IMR-90 (cell line): ENCODE data around the gene DYDC1. TPM values are rescaled to one million over a fixed set of nuclear protein-coding genes. Genes with fewer than 3 reads are reported as not detected.

Experiments
- ATAC-seq: fragments of 200-7000 bp; cut with Tn5 transposase; 2 replicates; pipeline ENCODE4 v1.9.1; 2020; ENCODE audit warnings: low read depth, mild to moderate bottlenecking, moderate library complexity
- BruUV-seq: library from RNA; stranded (reverse); fragments of 400-500 nt; replicated peaks from 2 replicates; lab custom pipeline; 2021; lab: Mats Ljungman, UMichigan
- CTCF ChIA-PET: fragments of 300-600 bp; formaldehyde crosslinking; extraction: SDS; loops from one replicate; lab custom pipeline; 2021; ENCODE audit warnings: antibody characterized with exemption; lab: Yijun Ruan, JAX
- POLR2A ChIA-PET: fragments of 300-600 bp; sonication (Branson Sonifier 250); formaldehyde crosslinking; loops from one replicate; lab custom pipeline; 2022; ENCODE audit warnings: antibody characterized with exemption; ENCODE audit not compliant: unreplicated experiment; lab: Charles Lee
- DNase-seq: peaks from one replicate; pipeline ENCODE4 v3.0.0; 2013
- H2AFZ ChIP-seq: replicated peaks from 2 replicates; pipeline ENCODE3; 2013; ENCODE audit warnings: low read length, mild to moderate bottlenecking; ENCODE audit not compliant: poor library complexity
- H2AK5ac ChIP-seq: 2 replicates; pipeline ENCODE4 v1.6.1; 2013; ENCODE audit warnings: low read depth, low read length, inconsistent platforms
- H2AK9ac ChIP-seq: replicated peaks from 2 replicates; pipeline ENCODE3; 2013; ENCODE audit warnings: mild to moderate bottlenecking, low read depth, low read length, moderate library complexity; ENCODE audit not compliant: poor library complexity
- H2BK120ac ChIP-seq: 2 replicates; pipeline ENCODE4 v1.6.1; 2013; ENCODE audit warnings: low read depth, low read length, inconsistent platforms
- H2BK15ac ChIP-seq: 3 replicates; pipeline ENCODE4 v1.6.1; 2013; ENCODE audit warnings: low read depth, low read length, inconsistent platforms
- H2BK20ac ChIP-seq: 2 replicates; pipeline ENCODE4 v1.6.1; 2013; ENCODE audit warnings: low read depth, mild to moderate bottlenecking, inconsistent platforms, low read length, moderate library complexity
- H2BK5ac ChIP-seq: 2 replicates; pipeline ENCODE4 v1.6.1; 2013; ENCODE audit warnings: mild to moderate bottlenecking, low read depth, low read length, inconsistent platforms; ENCODE audit not compliant: poor library complexity, severe bottlenecking
- H3K14ac ChIP-seq: replicated peaks from 2 replicates; pipeline ENCODE4 v1.6.1; 2013; ENCODE audit warnings: low read depth, low read length, inconsistent platforms
- H3K18ac ChIP-seq: 2 replicates; pipeline ENCODE4 v1.6.1; 2013; ENCODE audit warnings: low read depth, low read length, control low read depth
- H3K23ac ChIP-seq: 2 replicates; pipeline ENCODE4 v1.6.1; 2013; ENCODE audit warnings: low read depth, low read length, inconsistent platforms
- H3K27ac ChIP-seq: 2 replicates; pipeline ENCODE4 v1.5.1; 2013; ENCODE audit warnings: mild to moderate bottlenecking, control low read depth, low read length; ENCODE audit not compliant: insufficient read depth
- H3K27me3 ChIP-seq: 2 replicates; pipeline ENCODE4 v1.6.1; 2013; ENCODE audit warnings: low read length; ENCODE audit not compliant: control insufficient read depth, insufficient read depth
- H3K36me3 ChIP-seq: 2 replicates; pipeline ENCODE4 v1.6.1; 2013; ENCODE audit warnings: low read length, mixed read lengths; ENCODE audit not compliant: control insufficient read depth, insufficient read depth
- H3K4ac ChIP-seq: 2 replicates; pipeline ENCODE4 v1.6.1; 2013; ENCODE audit warnings: low read depth, low read length, inconsistent platforms
- H3K4me1 ChIP-seq: 2 replicates; pipeline ENCODE4 v1.6.1; 2013; ENCODE audit warnings: low read length, mixed read lengths; ENCODE audit not compliant: control insufficient read depth, insufficient read depth
- H3K4me2 ChIP-seq: 2 replicates; pipeline ENCODE4 v1.6.1; 2013; ENCODE audit warnings: low read depth, mild to moderate bottlenecking, control low read depth, low read length, moderate library complexity
- H3K4me3 ChIP-seq: 2 replicates; pipeline ENCODE4 v1.5.1; 2013; ENCODE audit warnings: low read depth, mild to moderate bottlenecking, control low read depth, low read length, moderate library complexity; ENCODE audit not compliant: insufficient read depth
- H3K56ac ChIP-seq: 2 replicates; pipeline ENCODE4 v1.6.1; 2013; ENCODE audit warnings: low read length, inconsistent platforms; ENCODE audit not compliant: insufficient read depth; ENCODE audit errors: extremely low read depth
- H3K79me1 ChIP-seq, 2 experiments: 2 replicates each; pipeline ENCODE4 v1.6.1; 2013; ENCODE audit warnings: low read length in 2 of 2, inconsistent platforms in 1 of 2, low read depth in 1 of 2
- H3K9ac ChIP-seq: 2 replicates; pipeline ENCODE4 v1.6.1; 2013; ENCODE audit warnings: low read depth, low read length, control low read depth
- H3K9me1 ChIP-seq: 2 replicates; pipeline ENCODE4 v1.6.1; 2013; ENCODE audit warnings: low read length, inconsistent platforms; ENCODE audit not compliant: insufficient read depth
- H3K9me3 ChIP-seq: 2 replicates; pipeline ENCODE4 v1.6.1; 2013; ENCODE audit warnings: low read length; ENCODE audit not compliant: control insufficient read depth, insufficient read depth
- H4K20me1 ChIP-seq: 2 replicates; pipeline ENCODE4 v1.6.1; 2013; ENCODE audit warnings: low read length, inconsistent platforms; ENCODE audit not compliant: insufficient read depth
- H4K5ac ChIP-seq: 2 replicates; pipeline ENCODE4 v1.6.1; 2013; ENCODE audit warnings: mild to moderate bottlenecking, low read depth, low read length, control low read depth
- H4K8ac ChIP-seq, 2 experiments: 2 replicates each; pipeline ENCODE4 v1.6.1; 2013; ENCODE audit warnings: low read depth in 2 of 2, low read length in 2 of 2, control low read depth in 1 of 2, inconsistent platforms in 1 of 2
- H4K91ac ChIP-seq: 2 replicates; pipeline ENCODE4 v1.6.1; 2013; ENCODE audit warnings: low read depth, low read length, inconsistent platforms; ENCODE audit not compliant: insufficient read depth
- BHLHE40 ChIP-seq: fragments of 150-350 bp; IDR thresholded peaks from 2 replicates; pipeline ENCODE4 v1.6.1; 2016; ENCODE audit warnings: mild to moderate bottlenecking, low read depth, low read length
- CEBPB ChIP-seq: IDR thresholded peaks from 2 replicates; pipeline ENCODE4 v1.6.1; 2012; ENCODE audit warnings: low read depth, low read length, improper control_type of control experiment
- CHD1 ChIP-seq: IDR thresholded peaks from 2 replicates; pipeline ENCODE4 v1.6.1; 2012; ENCODE audit warnings: low read depth, low read length, improper control_type of control experiment
- ELK1 ChIP-seq: fragments of 150-350 bp; IDR thresholded peaks from 2 replicates; pipeline ENCODE4 v1.6.1; 2016; ENCODE audit warnings: low read depth, mild to moderate bottlenecking, low read length, moderate library complexity, borderline replicate concordance
- FOS ChIP-seq: fragments of 150-350 bp; IDR thresholded peaks from 2 replicates; pipeline ENCODE4 v1.6.1; 2016; ENCODE audit warnings: low read depth, low read length
- MAFK ChIP-seq: IDR thresholded peaks from 2 replicates; pipeline ENCODE4 v1.6.1; 2012; ENCODE audit warnings: low read depth, low read length, improper control_type of control experiment
- MAZ ChIP-seq: IDR thresholded peaks from 2 replicates; pipeline ENCODE4 v1.6.1; 2012; ENCODE audit warnings: low read depth, mild to moderate bottlenecking, low read length, improper control_type of control experiment, moderate library complexity, borderline replicate concordance
- MXI1 ChIP-seq: IDR thresholded peaks from 2 replicates; pipeline ENCODE4 v1.6.1; 2012; ENCODE audit warnings: low read depth, mild to moderate bottlenecking, low read length, moderate library complexity, borderline replicate concordance
- NFE2L2 ChIP-seq: fragments of 150-350 bp; IDR thresholded peaks from 2 replicates; pipeline ENCODE4 v1.6.1; 2016; ENCODE audit warnings: low read depth, mild to moderate bottlenecking, low read length
- POLR2A ChIP-seq: IDR thresholded peaks from 2 replicates; pipeline ENCODE4 v1.6.1; 2012; ENCODE audit warnings: mild to moderate bottlenecking, low read depth, low read length
- RAD21 ChIP-seq: IDR thresholded peaks from 2 replicates; pipeline ENCODE4 v1.6.1; 2012; ENCODE audit warnings: low read length, improper control_type of control experiment
- RCOR1 ChIP-seq: IDR thresholded peaks from 2 replicates; pipeline ENCODE4 v1.6.1; 2012; ENCODE audit warnings: mild to moderate bottlenecking, low read length, improper control_type of control experiment; ENCODE audit not compliant: insufficient replicate concordance
- RFX5 ChIP-seq: IDR thresholded peaks from 2 replicates; pipeline ENCODE4 v1.8.0; 2012; ENCODE audit warnings: low read depth, mild to moderate bottlenecking, low read length, moderate library complexity
- SMC3 ChIP-seq: fragments of 150-350 bp; IDR thresholded peaks from 2 replicates; pipeline ENCODE4 v1.6.1; 2016; ENCODE audit warnings: low read depth, mild to moderate bottlenecking, antibody characterized with exemption, low read length, moderate library complexity
- USF2 ChIP-seq: fragments of 150-350 bp; IDR thresholded peaks from 2 replicates; pipeline ENCODE4 v1.6.1; 2017; ENCODE audit warnings: mild to moderate bottlenecking, antibody characterized with exemption, low read length, low read depth
- WGBS, 2 experiments: methylation state at CpG; one replicate each; pipeline versions ENCODE4 v1.1.5 to v1.1.7; 2013; ENCODE audit warnings: missing lambda C conversion rate in 2 of 2; ENCODE audit not compliant: insufficient read length in 1 of 2; ENCODE audit errors: extremely low coverage in 2 of 2; 5-methylcytosine and 5-hydroxymethylcytosine counted together
- dilution Hi-C: fragments of 300-500 bp; cut with HindIII; formaldehyde crosslinking; loops from one replicate; pipeline ENCODE4 v1.14.3; 2018; ENCODE audit warnings: low sequenced_read_pairs; ENCODE audit not compliant: unreplicated experiment
- in situ Hi-C: fragments of 300-500 bp; cut with MboI; formaldehyde crosslinking; loops from 3 replicates; pipeline ENCODE4 v1.14.3; 2019; ENCODE audit warnings: low sequenced_read_pairs, inconsistent platforms, mixed read lengths
- intact Hi-C: fragments of 100-400 bp; cut with micrococcal nuclease; formaldehyde crosslinking; loops from 2 replicates; pipeline ENCODE4 v1.10.0; 2022
- polyA plus RNA-seq, 3 experiments: library from polyadenylated mRNA; depleted of rRNA; stranded (reverse); fragments of >200 nt; gene quantifications; 2 replicates each; pipeline ENCODE4 v1.2.3, GENCODE V29; 2012; ENCODE audit warnings: low replicate concordance in 1 of 3
- total RNA-seq: library from RNA; depleted of rRNA; stranded (reverse); fragments of >200 nt; gene quantifications from 2 replicates; pipeline ENCODE4 v1.2.3, GENCODE V29; 2012
- TF ChIP-seq, protein P1 (sequence below): conservative IDR thresholded peaks from 2 replicates; pipeline ENCODE4 v1.5.1; 2012; ENCODE audit warnings: mild to moderate bottlenecking, low read depth, low read length, improper control_type of control experiment

The DYDC1 gene
- total and polyA plus RNA-seq, 2 of the 4 experiments (the other 2 are of a cell fraction) = not detected

DNA sequence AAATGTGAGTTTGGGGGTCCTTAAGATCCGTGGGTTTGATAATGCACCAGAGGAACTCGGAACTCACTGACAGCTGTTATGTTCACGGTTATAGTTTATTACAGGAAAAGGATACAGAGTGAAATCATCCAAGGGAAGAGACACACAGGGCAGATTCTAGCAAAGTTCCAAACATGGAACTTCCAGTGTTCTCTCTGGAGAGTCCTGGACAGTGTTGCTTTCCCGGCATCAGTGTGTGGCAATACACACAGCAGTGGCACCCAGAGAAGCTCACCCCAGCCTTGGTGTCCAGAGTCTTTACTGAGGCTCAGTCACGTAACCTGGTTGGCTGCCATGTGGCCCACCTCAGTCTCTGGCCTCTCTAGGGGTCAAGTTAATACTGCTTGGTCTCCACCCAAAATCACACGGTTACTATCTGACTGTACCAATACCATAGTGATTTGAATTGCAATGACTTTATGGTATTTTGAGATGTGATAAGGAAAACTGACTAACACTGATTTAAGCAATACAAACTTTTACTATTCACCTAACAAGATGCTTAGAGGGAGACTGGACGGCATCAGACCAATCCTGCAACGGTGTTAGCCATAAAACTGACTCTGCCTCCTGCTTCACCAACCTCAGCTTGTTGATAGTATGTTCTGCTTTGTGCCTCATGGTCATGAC lies 43.7 kb upstream of the DYDC1 start:
- Histone ChIP-seq H3K36me3 (no peaks in the 10 kb centered on the region), H2BK20ac (no peak overlapping the region), H3K23ac (no peak overlapping the region), H3K4me1 (no peaks in the 10 kb centered on the region), H2AK9ac (no peak overlapping the region), H3K4ac (no peak overlapping the region), H2AK5ac (no peak overlapping the region), H4K20me1 (no peaks in the 10 kb centered on the region), H2BK120ac (no peak overlapping the region), H3K56ac (no peak overlapping the region), H3K27me3 (no peaks in the 10 kb centered on the region), H4K91ac (no peak overlapping the region), H4K5ac (no peak overlapping the region), H3K14ac (no peak overlapping the region), H3K18ac (no peak overlapping the region), H3K9ac (no peak overlapping the region), H3K4me3 (no peak overlapping the region), H4K8ac (no peak overlapping the region), H3K27ac (no peak overlapping the region), H2AFZ (no peak overlapping the region), H3K9me1 (no peaks in the 10 kb centered on the region), H3K9me3 (no peaks in the 10 kb centered on the region), H3K4me2 (no peak overlapping the region), H3K79me1 (no peaks in the 10 kb centered on the region), H2BK5ac (no peak overlapping the region), H2BK15ac (no peak overlapping the region)
- DNase-seq (no peak), ATAC-seq (no peak)
- in situ Hi-C loops = no loop called here
- BruUV-seq = no TSS peak
- dilution Hi-C loops = no loop called here
- CTCF ChIA-PET = no interaction called here
- TF ChIP-seq SMC3 = no peak
- no peak for TF ChIP-seq RAD21
- TF ChIP-seq, protein P1, sequence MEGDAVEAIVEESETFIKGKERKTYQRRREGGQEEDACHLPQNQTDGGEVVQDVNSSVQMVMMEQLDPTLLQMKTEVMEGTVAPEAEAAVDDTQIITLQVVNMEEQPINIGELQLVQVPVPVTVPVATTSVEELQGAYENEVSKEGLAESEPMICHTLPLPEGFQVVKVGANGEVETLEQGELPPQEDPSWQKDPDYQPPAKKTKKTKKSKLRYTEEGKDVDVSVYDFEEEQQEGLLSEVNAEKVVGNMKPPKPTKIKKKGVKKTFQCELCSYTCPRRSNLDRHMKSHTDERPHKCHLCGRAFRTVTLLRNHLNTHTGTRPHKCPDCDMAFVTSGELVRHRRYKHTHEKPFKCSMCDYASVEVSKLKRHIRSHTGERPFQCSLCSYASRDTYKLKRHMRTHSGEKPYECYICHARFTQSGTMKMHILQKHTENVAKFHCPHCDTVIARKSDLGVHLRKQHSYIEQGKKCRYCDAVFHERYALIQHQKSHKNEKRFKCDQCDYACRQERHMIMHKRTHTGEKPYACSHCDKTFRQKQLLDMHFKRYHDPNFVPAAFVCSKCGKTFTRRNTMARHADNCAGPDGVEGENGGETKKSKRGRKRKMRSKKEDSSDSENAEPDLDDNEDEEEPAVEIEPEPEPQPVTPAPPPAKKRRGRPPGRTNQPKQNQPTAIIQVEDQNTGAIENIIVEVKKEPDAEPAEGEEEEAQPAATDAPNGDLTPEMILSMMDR = no peak
- no peak for TF ChIP-seq FOS
- no peak for TF ChIP-seq ELK1
- no peak for TF ChIP-seq USF2
- TF ChIP-seq MAFK = no peak
- no peak for TF ChIP-seq POLR2A
- no peak for TF ChIP-seq MAZ
- TF ChIP-seq BHLHE40 = no peak
- no peak for TF ChIP-seq RCOR1
- no peak for TF ChIP-seq CHD1
- no peak for TF ChIP-seq RFX5
- TF ChIP-seq NFE2L2 = no peak
- no peak for TF ChIP-seq MXI1
- TF ChIP-seq CEBPB = no peak
- intact Hi-C loops = no loop called here
- POLR2A ChIA-PET = no interaction called here
- WGBS, 2 experiments = 33% methylated on average over 2 of the region's 8 CpGs; no CpG with 5 or more reads in 1 of the 2 experiments
